HG02571 (cell line): Measurements from ENCODE around the gene SYS1.

Experiments used
- ATAC-seq: cut with Tn5 transposase; IDR thresholded peaks from one replicate; pipeline ENCODE4 v1.9.1; 2021; ENCODE audit warnings: mild to moderate bottlenecking, moderate library complexity; ENCODE audit not compliant: unreplicated experiment

Gene SYS1

GRCh38 chr20:45362804-45363610 lies at the start of gene SYS1:
SYS1 (plus strand) TSS chr20:45363156; CDS start chr20:45363532, 376 bp downstream.
- ATAC-seq, result peak; percentile 73

DNA sequence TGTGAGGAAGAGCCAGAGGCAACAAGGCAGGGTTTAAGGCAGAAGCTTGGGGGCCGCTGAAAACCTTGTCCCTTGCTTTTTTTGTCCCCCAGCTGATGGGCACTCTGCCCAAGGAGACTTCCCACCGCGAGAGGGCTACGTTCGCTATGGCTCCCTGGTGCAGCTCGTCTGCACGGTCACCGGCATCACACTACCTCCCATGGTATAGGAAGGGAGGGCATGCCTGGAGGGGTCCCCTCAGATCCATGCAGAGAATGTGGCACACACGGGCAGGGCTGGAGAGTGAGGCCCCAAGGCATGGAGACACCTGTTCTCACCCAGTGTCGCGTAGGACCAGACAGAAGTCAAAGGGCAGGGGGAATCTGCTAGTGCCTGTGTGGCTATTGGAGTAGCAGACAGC lies 49.0 kb upstream of the SYS1 start:
- ATAC-seq, result no peak

DNA sequence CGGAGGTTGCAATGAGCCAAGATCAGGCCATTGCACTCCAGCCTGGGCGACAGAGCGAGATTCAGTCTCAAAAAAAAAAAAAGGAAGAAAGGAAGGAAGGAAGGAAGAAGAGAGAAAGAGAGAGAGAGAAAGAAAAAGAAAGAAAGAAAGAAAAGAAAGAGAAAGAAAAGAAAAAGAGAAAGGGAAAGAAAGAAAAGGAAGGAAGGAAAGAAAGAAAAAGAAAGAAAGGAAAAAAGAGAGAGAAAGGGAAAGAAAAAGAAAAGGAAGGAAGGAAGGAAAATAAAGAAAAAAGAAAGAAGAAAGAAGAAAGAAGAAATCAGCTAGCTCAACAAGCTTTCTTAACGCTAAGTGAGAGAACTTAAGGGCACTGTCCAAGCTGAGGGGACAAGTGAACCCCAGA lies 47.3 kb upstream of the SYS1 start:
- no peak for ATAC-seq

- ATAC-seq, result no peak
Observed at GRCh38 chr20:45316150-45317080, 46.5 kb upstream of the SYS1 start.

DNA sequence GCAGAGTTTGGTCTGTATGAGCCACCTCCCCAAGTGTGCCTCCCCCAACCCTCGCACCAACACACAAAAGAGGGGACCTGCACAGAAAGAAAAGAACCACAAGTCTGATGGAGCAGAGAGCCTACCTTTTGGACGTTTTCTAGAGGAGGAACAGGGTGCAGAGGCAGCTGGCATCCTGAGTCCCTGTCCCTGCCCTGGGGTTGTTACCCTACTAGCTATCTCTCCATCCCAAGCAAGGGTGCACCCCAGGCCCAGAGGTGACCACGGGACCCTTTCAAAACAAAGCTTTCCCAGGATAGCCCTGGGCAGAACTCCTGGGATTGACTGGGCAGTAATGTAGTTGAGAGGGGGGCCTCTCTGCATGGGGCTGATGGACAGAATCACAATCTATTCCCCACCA lies 45.1 kb upstream of the SYS1 start:
- ATAC-seq, result no peak

DNA sequence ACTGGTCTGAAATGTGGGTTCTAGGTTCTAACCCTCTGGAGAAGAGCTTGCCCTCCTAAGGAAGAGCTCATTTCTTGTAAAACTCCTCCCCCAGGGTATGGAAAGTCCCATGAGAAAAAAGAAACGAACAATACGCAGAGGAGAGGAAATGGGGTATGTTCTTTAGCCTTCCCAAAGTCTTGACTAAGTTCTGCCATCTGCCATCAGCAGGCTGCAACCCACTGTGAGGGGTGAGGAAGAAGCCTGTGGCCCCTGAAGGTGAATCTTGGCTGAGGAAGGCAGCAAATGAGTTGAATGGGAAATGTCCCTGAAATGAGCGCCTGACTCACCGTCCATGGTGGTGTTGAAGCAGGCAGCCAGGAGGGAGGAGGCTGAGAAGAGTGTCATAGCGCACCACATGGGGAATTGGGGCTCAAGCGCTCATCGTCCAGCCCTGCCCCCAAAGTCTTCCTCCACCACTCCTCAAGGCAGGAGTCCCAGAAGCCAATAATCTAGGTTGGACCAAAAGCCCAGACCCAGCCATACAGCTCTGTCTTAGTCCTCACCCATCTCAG lies 44.5 kb upstream of the SYS1 start:
- no peak for ATAC-seq

- ATAC-seq, result no peak
Observed at GRCh38 chr20:45318948-45319347, 44.0 kb upstream of the SYS1 start.

DNA sequence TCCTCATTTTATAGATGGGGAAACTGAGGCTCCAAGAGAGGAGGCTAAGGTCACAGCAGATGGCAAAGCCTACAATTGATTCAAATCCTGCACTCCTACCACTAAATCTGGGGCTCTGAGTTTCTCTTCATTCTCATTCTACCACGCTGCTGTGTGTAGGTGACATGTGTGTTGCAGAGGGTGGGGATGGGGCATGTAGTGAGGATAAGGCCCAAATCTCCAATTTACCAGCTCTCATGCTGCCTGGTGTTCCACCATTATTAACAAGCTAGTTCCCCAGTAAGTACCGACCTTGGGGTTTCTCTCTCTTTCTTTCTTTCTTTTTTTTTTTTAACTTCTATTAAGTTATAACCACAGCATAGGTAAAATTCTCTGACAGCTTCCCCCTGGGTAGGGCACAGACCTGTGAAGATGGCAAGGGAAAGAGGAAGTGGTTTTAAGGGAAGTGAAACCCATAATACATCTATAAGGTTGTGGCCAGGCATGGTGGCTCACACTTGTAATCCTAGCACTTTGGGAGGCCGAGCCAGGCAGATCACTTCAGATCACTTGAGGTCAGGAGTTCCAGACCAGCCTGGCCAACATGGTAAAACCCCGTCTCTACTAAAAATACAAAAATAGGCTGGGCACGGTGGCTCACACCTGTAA lies 41.9 kb upstream of the SYS1 start:
- no peak for ATAC-seq

DNA sequence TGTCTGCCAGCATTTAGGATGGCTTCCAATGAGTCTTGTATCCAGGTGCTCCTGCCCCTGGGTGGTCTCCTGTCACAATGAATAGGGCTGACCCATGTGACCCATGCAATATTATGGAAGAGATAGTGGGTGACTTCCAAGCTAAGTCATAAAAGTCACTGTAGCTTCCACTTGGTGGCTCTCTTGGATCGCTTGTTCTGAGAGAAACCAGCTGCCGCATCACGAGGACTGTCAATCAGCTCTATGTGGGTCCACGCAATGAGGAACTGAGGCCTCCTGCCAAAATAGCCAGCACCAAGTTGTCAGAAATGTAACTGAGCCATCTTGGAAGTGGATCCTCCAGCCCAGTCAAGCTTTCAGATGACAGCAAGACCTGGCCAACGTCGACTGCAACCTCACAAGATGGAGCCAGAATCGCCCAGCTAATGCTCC lies 40.0 kb upstream of the SYS1 start:
- ATAC-seq, result no peak

GRCh38 chr20:45323731-45324130 lies 39.2 kb upstream of the SYS1 start:
- no peak for ATAC-seq

DNA sequence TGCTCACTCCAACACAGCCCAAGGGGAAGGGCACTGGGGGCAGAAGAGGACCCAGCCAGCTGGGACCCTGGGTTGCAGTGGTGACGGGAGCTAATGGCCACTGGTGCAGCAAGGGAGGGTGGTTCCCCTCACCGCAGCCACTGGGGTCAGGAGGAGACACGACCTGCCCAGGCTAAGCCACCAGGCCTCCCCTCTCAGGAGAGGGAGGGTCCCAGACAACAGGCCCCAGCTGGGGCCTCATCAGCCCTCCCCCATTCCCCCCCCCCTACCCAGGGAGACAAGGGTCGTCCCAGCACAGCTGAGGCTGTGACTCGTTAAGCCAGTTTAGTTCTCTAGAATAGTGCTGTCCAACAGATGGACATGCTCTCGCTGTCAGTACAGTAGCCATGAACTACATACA lies 37.6 kb upstream of the SYS1 start:
- no peak for ATAC-seq

- ATAC-seq, result no peak
Observed at GRCh38 chr20:45328451-45328850, 34.5 kb upstream of the SYS1 start.

GRCh38 chr20:45329497-45330319 lies 33.2 kb upstream of the SYS1 start:
- no peak for ATAC-seq

GRCh38 chr20:45330476-45330875 lies 32.5 kb upstream of the SYS1 start:
- ATAC-seq, result no peak

- no peak for ATAC-seq
Observed at GRCh38 chr20:45336530-45337366, 26.2 kb upstream of the SYS1 start.

DNA sequence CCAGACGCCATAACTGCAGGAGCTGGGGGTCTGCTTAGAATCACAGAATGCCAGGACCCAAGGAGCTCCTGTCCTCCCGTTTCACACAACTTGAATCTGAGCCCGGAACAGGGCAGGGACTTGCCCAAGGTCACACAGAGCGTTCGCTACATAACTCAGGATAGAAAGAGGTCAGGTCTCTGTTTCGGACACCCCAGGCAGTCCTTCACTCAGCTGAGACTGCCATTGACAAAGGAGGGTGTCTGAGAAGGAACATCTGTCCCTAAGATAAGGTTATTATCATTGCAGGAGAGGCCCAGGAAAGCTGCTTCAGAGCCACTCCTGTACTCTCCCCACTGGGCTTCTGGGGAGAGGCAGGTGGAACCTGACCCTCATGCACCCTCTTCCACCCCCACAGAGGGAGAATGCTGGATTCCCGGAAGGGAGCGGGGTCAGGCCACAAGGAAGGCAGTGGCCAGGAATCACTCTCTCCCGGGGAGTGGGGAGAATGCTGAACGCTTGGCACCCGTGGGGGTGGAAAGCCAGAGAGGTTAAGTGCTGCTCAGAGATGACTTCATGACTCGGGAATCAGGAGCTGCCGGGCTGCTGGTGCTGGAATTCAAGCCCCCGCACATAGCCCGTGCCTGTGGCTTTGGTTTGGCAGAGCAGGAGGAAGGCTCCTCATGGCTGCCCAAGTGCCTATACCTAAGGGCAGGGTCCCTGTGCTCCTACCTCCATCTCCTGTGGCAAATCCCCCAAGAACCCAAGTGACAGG lies 25.4 kb upstream of the SYS1 start:
- no peak for ATAC-seq

GRCh38 chr20:45338121-45339030 lies 24.6 kb upstream of the SYS1 start:
- ATAC-seq, result no peak

DNA sequence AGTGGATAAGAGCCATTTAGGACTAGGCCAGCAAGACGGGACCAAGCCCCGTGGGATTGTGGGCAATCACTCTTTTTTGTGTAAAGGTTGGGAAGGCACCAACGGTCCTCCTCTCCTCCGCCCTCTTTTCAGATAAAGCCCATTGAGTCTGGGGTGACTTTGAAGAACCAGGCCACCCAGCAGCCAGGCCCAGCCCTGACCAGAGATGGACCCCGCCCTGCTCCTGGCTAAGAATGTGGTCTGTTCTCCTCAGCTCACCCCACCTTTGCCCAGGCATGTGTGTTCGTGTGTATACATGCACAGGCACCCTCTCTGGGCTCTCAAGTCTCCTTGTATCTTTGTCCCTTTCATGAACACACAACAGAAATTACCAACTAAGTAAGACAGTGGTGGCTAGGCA lies 23.9 kb upstream of the SYS1 start:
- ATAC-seq, result no peak
